ENCODE results near the gene PLB1.

The PLB1 gene

GRCh38 chr2:28670856-28671255 is 175.0 kb downstream of the PLB1 start:
- no peak for DNase-seq (ENCODE audit: low read depth)

- no peak for DNase-seq (ENCODE audit: low read depth)
Observed at GRCh38 chr2:28673338-28673737, 177.5 kb downstream of the PLB1 start.

DNA sequence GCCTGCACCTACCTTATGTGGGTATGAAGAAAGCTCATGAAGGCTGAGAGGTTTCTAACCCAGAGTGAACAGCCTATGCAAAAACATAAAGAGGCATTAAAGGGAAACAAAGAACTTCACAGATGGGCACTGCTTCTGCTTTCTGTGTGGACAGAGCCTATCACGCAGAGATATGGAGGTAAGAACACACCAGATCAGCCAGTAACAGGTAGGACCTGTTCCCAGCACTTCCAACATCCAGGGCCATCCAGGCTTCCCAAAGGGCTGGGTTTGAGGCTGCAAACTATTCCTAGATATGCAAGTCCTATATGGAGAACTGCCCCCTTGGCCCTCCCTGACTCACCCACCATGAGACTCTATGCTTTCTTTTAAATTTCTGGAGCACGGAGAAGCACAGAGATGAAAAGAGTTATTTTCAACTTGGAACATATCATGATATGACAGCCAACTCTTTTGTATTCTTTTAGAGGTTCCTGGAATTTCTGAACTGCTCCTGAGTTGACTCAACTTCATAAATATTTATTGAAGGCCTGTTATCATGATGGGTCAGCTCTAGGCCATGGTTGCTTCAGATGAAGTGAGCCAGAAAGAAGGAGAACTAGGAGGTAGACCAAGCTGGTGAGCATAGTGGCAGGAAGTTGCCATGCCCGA is 178.3 kb downstream of the PLB1 start:
- DNase-seq (ENCODE audit: low read depth): no peak

GRCh38 chr2:28674713-28675068 is 178.8 kb downstream of the PLB1 start:
- DNase-seq (ENCODE audit: low read depth): no peak

- DNase-seq (ENCODE audit: low read depth): no peak
Observed at GRCh38 chr2:28676152-28676835, 180.4 kb downstream of the PLB1 start.

GRCh38 chr2:28678175-28678855 is 182.5 kb downstream of the PLB1 start:
- no peak for DNase-seq (ENCODE audit: low read depth)

DNA sequence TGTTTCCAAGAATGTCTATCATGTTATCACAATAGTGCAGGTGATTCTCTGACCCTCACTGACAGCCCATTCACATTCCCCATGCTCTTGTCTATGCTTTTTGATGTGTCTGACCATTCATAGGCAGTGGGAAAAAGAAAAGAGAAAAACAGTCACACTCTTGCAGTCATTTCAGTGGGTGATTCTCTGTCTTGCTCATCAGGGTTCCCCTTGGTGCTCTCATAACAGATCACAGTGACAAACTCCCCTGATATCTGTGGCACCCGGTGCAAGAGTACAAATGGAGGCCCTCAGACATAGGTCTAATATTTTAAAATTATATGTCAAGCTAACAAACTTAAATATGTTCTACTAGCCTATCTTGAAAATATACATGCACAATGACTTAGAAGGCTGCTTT is 183.1 kb downstream of the PLB1 start:
- no peak for DNase-seq (ENCODE audit: low read depth)

DNA sequence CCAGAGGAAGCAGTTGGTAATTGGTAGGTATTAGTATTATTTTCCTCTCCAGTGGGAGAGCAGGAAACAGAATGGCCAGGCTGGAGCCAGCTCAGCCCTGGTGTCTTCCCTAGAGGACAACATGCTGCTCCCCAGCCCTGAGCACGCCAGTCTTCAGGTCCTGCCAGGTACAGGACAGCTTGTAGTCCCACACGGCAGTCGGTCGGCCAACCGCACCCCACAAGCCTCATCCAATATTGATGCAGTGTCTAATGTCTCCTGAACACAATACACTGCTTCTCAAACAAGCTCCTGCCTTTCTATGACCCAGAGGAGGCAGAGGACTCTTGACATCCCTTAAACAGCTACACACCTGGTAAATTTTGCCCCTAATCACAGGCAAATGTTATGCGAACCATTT is 184.8 kb downstream of the PLB1 start:
- DNase-seq (ENCODE audit: low read depth): no peak

DNA sequence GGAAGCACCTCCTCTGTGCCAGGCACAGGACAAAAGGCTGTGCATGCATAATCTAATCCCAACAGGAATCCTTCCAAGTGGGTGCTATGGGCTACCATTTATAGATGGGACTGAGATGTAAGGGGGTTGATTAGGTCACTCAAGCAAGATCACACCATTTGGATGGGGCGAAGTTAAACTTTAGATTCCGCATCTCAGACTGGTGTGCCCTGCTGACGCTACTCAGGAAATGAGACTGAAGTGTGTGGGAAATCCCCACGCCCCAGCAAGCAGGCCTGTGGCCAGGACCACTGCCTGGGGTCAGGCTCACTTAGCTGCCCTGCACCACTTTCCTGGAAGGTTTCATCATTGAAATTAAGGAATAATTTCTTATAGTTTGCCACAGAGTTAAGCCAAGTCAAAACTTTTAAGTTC is 185.3 kb downstream of the PLB1 start:
- DNase-seq (ENCODE audit: low read depth): no peak

- DNase-seq (ENCODE audit: low read depth): no peak
Observed at GRCh38 chr2:28681606-28682005, 185.7 kb downstream of the PLB1 start.

DNA sequence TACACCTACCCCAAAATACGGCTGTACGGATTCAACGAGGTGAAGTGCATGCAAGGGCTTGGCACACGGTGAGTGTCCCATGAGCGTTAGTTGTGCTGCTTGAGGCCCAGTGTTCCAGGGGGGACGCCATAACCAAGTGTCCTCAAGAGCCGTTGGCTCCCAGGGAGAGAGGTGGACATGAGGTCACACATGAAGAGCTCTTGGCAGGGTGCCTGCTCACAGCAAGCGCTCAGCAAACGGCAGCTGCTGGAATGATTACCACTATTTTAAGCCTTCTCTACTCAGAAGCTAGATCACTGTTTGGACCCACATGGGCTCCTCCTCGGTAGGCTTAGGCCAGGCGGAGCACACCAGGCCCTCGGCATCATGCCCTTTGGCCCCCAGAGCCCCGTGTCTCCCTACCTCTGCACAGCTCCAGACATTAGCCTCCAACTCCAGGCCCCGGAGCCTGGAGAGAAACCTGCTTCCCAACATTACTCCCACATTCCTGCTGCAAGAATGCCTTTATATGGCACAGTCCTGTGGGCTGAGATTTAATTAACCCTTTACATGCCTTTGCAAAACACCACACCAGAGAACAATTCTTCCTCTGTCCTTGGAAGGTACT is 187.3 kb downstream of the PLB1 start:
- peak; percentile 32 for DNase-seq (ENCODE audit: low read depth)

- DNase-seq (ENCODE audit: low read depth): no peak
Observed at GRCh38 chr2:28684142-28684858, 188.4 kb downstream of the PLB1 start.

DNA sequence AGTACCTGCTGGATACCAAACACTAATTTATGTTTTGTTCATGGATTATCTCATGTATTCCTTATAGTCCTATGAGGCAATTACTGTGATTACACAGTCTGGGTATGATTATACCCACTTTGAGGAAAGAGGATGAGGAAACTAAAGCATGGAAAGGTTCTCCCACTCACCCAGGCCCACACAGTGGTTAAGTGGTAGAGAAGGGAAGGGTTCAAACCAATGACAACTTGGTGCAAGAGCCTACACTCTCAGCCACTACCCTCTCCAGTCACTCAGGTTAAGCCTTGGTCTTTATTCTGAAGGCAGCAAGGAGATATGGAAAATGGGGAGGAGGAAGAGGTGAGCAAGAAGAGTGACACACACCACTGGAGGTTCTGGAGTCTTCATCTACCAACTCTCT is 191.3 kb downstream of the PLB1 start:
- DNase-seq (ENCODE audit: low read depth): no peak

- no peak for DNase-seq (ENCODE audit: low read depth)
Observed at GRCh38 chr2:28687640-28688385, 192.0 kb downstream of the PLB1 start.

DNA sequence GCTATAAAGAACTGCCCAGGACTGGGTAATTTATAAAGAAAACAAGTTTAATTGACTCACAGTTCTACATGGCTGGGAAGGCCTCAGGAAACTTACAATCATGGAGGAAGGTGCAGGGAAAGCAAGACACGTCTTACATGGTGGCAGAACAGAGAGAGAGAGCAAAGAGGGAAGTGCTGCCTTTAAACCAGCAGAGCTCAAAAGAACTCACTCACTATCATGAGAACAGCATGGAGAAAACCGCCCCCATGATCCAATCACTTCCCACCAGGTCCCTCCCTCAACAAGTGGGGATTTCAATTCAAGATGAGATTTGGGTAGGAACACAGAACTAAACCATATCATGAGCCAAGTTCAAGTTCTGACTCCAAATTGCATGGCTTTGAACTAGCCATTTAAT is 193.0 kb downstream of the PLB1 start:
- DNase-seq (ENCODE audit: low read depth): no peak

DNA sequence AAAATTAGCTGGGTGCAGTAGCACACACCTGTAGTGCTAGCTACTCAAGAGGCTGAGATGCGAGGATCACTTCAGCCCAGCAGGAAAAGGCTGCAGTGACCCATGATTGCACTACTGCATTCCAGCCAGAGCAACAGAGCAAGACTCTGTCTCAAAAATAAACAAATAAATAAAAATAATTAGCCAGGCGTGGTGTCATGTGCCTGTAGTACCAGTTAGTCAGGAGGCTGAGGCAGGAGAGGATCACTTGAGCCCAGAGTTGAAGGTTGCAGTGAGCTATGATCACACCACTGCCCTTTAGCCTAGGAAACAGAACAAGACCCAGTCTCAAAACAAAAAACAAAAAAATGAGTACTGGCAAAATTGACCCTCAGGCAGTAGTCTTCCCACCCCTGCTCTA is 193.9 kb downstream of the PLB1 start:
- no peak for DNase-seq (ENCODE audit: low read depth)

GRCh38 chr2:28692411-28692810 is 196.6 kb downstream of the PLB1 start:
- no peak for DNase-seq (ENCODE audit: low read depth)

DNA sequence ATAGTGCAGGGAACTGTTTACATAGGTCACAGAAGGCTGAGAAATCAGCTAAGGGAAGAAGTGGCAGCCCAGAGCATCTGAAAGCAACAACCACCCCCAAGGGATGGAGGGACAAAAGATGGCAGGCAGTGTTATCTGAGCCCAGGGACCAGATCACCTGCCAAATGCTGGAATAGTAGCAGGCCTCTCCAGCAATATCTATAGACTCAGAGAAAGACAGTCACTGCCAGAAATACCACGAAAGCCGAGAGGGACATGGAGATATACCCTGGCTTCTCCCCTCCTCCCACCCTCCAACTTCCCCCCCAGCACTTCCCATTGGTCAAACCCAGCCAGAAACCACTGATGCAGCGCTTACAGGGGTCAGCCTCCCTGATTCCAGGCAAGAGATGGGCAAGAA is 197.4 kb downstream of the PLB1 start:
- no peak for DNase-seq (ENCODE audit: low read depth)
